H1 (cell line): ENCODE measurements around the gene VPS37D.

Experiments
- ATF3 ChIP-seq: IDR thresholded peaks from 2 replicates; pipeline ENCODE4 v1.6.1; 2011; ENCODE audit warnings: low read depth, mild to moderate bottlenecking, low read length; ENCODE audit not compliant: insufficient read depth
- CREB1 ChIP-seq: IDR thresholded peaks from 2 replicates; pipeline ENCODE4 v1.6.1; 2012; ENCODE audit warnings: inconsistent platforms
- CTCF ChIP-seq, 3 experiments: IDR thresholded peaks; 1 replicate in 2 of 3; 2 replicates in 1 of 3; pipeline versions ENCODE4 v1.5.1 to v1.6.1; 2011; ENCODE audit warnings: low read length in 3 of 3, mild to moderate bottlenecking in 3 of 3, inconsistent platforms in 2 of 3, low read depth in 1 of 3, moderate library complexity in 1 of 3; ENCODE audit not compliant: insufficient read depth in 1 of 3; ENCODE audit errors: control extremely low read depth in 1 of 3
- EP300 ChIP-seq, 2 experiments: IDR thresholded peaks; 1 replicate in 1 of 2; 2 replicates in 1 of 2; pipeline ENCODE4 v1.6.1; 2011 to 2012; ENCODE audit warnings: low read depth in 2 of 2, low read length in 2 of 2, mild to moderate bottlenecking in 2 of 2, borderline replicate concordance in 1 of 2, inconsistent platforms in 1 of 2, moderate library complexity in 1 of 2
- EZH2 ChIP-seq: fragments of 200-600 bp; sonication (generic); IDR thresholded peaks from 2 replicates; pipeline ENCODE4 v1.7.1; 2012; ENCODE audit warnings: low read depth, mild to moderate bottlenecking, moderate library complexity, low read length, inconsistent platforms; ENCODE audit not compliant: severe bottlenecking
- HDAC2 ChIP-seq, 2 experiments: fragments of 300-600 bp in 1 of 2; sonication (generic) in 1 of 2; IDR thresholded peaks; 2 replicates each; pipeline ENCODE4 v1.6.1; 2011 to 2012; ENCODE audit warnings: low read depth in 2 of 2, low read length in 2 of 2, mild to moderate bottlenecking in 2 of 2, moderate library complexity in 2 of 2, borderline replicate concordance in 1 of 2, inconsistent platforms in 1 of 2
- JUND ChIP-seq: IDR thresholded peaks from 2 replicates; pipeline ENCODE4 v1.6.1; 2011; ENCODE audit warnings: mild to moderate bottlenecking, improper control_type of control experiment, low read length
- MAX ChIP-seq: IDR thresholded peaks from 2 replicates; pipeline ENCODE4 v1.6.1; 2012; ENCODE audit warnings: inconsistent platforms
- POLR2A ChIP-seq, 2 experiments: IDR thresholded peaks; 1 replicate in 1 of 2; 2 replicates in 1 of 2; pipeline ENCODE4 v1.6.1; 2011; ENCODE audit warnings: low read depth in 2 of 2, low read length in 2 of 2, mild to moderate bottlenecking in 2 of 2; ENCODE audit errors: control extremely low read depth in 1 of 2
- POLR2AphosphoS5 ChIP-seq: IDR thresholded peaks from 2 replicates; pipeline ENCODE4 v1.6.1; 2011; ENCODE audit warnings: low read depth, low read length
- RAD21 ChIP-seq, 2 experiments: IDR thresholded peaks in 1 of 2; conservative IDR thresholded peaks in 1 of 2; 2 replicates each; pipeline ENCODE4 v1.6.1; 2011; ENCODE audit warnings: low read depth in 2 of 2, low read length in 2 of 2, improper control_type of control experiment in 1 of 2, inconsistent platforms in 1 of 2, mild to moderate bottlenecking in 1 of 2, moderate library complexity in 1 of 2
- RXRA ChIP-seq: IDR thresholded peaks from 2 replicates; pipeline ENCODE4 v1.6.1; 2011; ENCODE audit warnings: low read depth, mild to moderate bottlenecking, low read length, moderate library complexity; ENCODE audit not compliant: insufficient read depth
- USF2 ChIP-seq: IDR thresholded peaks from 2 replicates; pipeline ENCODE4 v1.6.1; 2011; ENCODE audit warnings: low read length, improper control_type of control experiment
- ZNF274 ChIP-seq: IDR thresholded peaks from 2 replicates; pipeline ENCODE4 v1.7.0; 2012; ENCODE audit warnings: low read length, borderline replicate concordance; ENCODE audit errors: extremely low read depth

- TF ChIP-seq POLR2A (IDR thresholded peaks at IDR 0.05; ENCODE audit: control extremely low read depth in 1 of 2, low read depth in 2 of 2, low read length in 2 of 2) = no peak
- TF ChIP-seq MAX = no peak
- no peak for TF ChIP-seq CTCF (IDR thresholded peaks at IDR 0.05; ENCODE audit: control extremely low read depth in 1 of 3, insufficient read depth in 1 of 3, low read depth in 1 of 3, low read length in 3 of 3)
- no peak for TF ChIP-seq RAD21 (IDR thresholded peaks at IDR 0.05 in 1 of 2, conservative IDR thresholded peaks at IDR 0.05 in 1 of 2; ENCODE audit: low read depth in 2 of 2, low read length in 2 of 2)
- no peak; a peak in 1 of 4 replicates for TF ChIP-seq HDAC2 (IDR thresholded peaks at IDR 0.05; ENCODE audit: borderline replicate concordance in 1 of 2, low read depth in 2 of 2, low read length in 2 of 2)
- no peak for TF ChIP-seq USF2
- no peak for TF ChIP-seq POLR2AphosphoS5
- no peak for TF ChIP-seq JUND
- TF ChIP-seq ZNF274 = no peak
- TF ChIP-seq CREB1 = no peak
- no peak for TF ChIP-seq EP300 (IDR thresholded peaks at IDR 0.05; ENCODE audit: borderline replicate concordance in 1 of 2, low read depth in 2 of 2, low read length in 2 of 2)
- no peak for TF ChIP-seq RXRA
- TF ChIP-seq EZH2 = no peak
- TF ChIP-seq ATF3 = no peak
These were observed 15.1 kb downstream of the VPS37D start for GRCh38 chr7:73682745-73683055.
